Measurements from ENCODE around the gene FBXW11.

- TF ChIP-seq POLR2A (IDR thresholded peaks at IDR 0.05; ENCODE audit: low read length) = no peak
- no peak for TF ChIP-seq GATA1 (IDR thresholded peaks at IDR 0.05; ENCODE audit: low read depth, low read length)
These were observed 107.6 kb downstream of the FBXW11 start for GRCh38 chr5:171898879-171899278.

Data from erythroblast (primary cell).